Lung microvascular endothelial cell (primary cell): ENCODE data around the gene BET1L. TPM values are rescaled to one million over a fixed set of nuclear protein-coding genes. Genes with fewer than 3 reads are reported as not detected.
"Not testable (repeated sequence)": the region's sequence is repeated elsewhere in the genome, so short reads cannot be mapped to it uniquely, and the experiment has no call there.

Experiments
- DNase-seq, 2 donors: peaks; one replicate each; pipeline versions ENCODE4 v3.0.0 to v3.0.0-alpha.2; 2010; ENCODE audit warnings: low read depth in 2 of 2
- total RNA-seq: library from RNA; depleted of rRNA; stranded (reverse); fragments of >200 nt; gene quantifications from 2 replicates; pipeline ENCODE4 v1.2.1, GENCODE V29; 2014

The BET1L gene
- total RNA-seq, 1 donor from 2014 or later: 11.3 TPM

DNA sequence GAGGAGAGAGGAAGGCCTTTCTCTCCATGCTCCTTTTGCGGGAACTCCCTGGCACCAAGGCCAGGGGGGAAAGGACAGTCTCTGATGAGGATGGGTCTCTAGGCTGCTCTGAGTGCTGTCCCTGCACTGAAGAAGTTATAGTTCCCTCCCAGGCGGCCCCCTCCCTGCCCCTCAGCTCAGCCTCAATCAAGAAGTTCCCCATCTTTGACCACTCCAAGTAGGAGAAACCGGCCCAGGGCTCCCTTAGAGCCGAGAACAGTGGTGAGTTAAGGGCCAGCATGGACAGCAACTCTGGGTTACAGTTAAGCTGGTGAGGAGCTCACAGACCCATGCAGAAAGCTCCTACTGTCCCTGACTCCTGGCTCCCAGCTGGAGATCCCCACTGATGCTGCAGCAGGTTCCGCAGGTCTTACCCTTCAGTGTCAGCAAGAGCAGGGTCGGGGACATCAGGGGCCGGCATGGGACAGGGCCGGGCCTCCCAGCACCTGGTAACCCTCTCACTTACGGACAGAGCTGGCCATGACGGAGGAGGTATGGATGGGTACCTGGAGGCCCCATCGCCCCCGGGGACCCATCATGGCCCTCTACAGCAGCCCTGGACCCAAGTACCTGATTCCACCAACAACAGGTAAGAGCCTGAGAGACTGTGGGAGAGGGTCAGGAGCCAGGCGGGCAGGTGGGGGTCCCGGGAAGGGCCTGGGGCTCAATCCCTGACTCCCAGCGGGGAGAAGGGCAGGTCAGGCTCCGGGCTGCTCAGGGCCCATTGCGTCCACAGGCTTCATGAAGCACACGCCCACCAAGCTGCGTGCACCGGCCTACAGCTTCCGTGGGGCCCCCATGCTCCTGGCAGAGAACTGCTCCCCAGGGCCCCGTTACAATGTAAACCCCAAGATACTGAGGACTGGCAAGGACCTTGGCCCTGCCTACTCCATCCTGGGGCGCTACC, 10.1 kb downstream of the BET1L start:
- no peak for DNase-seq

DNA sequence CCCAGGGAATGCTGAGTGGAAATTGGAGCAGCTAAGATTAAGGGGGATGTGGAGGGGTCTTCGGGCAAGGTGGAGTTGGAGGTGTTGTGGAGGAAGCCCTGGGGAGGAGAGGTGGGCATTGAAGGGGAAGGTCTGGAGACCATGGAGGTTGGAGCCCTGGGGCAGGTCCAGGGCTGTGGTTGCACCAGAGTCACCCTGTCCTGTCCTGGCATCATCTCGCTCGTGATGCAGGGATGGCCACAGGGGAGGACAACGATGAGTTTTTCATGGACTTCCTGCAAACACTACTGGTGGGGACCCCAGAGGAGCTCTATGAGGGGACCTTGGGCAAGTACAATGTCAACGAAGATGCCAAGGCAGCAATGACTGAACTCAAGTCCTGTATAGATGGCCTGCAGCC, 13.7 kb downstream of the BET1L start:
- DNase-seq: not testable (repeated sequence)

DNA sequence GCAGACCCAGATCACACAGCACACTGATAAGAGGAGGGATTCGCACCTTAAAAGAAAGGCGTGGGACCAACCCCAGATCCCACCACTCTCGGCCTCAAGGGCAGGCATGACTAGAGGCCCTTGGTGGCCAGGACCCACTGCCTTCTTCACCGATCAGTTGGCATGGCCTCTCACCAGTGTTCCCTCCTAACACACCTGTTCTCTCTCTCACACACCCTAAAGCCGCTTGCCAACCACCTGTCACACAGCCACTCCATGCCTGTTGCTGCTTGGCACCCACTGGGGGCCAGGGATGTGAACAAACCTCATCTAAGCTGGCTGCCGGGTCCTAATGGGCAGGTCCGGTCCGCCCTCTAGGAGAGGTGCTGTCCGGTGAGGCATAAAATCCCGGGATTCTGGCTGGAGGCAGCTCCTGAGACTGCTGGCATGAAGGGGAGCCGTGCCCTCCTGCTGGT, 14.5 kb downstream of the BET1L start, which contains the start of gene SCGB1C1:
SCGB1C1 (plus strand) TSS at position 405 of the 455 bp plus-strand sequence; CDS start at position 427, 22 bp downstream.
- DNase-seq: not testable (repeated sequence)

DNA sequence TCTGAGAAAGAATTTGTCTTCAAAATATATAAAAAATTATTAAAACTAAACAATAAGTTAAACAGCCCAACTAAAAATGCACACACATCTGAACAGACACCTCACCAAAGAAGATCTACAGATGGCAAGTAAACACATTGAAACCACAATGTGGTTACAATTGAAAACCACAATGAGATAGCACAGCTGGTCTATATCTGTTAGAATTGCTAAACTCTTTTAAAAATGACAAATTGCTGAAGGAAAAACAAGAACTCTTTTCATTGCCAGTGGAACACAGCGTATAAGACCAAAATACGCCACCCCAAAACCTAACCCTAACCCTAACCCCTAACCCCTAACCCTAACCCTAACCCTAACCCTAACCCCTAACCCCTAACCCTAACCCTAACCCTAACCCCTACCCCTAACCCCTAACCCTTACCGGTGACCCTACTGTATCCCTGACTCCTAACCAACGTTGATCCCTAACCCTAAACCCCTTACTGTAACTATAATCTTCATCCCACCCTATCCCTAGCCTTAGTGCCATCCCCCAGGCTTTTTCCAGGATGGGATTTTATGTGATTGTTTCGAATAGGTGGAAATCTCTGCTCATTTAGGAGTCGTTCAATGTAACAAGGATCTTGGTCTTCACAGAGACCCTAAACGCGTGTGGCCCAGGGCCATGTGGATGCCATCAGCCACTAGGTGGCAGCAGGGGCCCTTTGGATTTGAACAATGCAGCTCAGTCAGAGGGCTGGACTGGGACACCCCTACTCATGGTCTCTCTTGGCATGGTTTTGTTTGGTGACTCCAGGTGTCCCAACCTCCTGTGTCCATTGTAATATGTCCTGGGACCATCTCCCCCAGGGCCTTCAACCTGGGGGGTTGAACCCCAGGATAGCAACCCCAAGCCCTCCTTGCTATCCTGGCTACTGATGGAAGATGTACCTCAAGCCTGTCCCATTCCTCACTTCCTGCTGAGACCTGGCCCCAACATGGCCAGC, 15.4 kb downstream of the BET1L start:
- DNase-seq: not testable (repeated sequence)

DNA sequence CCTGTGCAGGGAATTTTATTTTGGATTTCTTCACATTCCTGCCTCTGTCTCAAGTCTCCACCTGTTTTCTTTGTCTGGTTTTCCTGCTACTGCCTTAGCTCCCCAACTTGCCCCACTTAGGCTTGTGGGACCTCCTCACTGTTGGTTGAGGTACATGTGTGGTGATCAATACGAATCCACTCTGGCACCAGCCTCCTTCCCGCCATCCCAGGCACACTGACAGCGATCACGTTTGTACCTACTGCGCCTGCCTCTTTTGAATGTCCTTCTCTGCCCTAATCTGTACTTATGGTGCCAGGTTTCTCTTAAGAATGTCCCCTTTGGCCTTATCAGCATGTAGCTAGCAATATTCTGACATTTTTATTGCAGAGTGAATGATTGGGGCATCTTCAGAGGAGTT, 16.7 kb downstream of the BET1L start:
- not testable (repeated sequence) for DNase-seq

DNA sequence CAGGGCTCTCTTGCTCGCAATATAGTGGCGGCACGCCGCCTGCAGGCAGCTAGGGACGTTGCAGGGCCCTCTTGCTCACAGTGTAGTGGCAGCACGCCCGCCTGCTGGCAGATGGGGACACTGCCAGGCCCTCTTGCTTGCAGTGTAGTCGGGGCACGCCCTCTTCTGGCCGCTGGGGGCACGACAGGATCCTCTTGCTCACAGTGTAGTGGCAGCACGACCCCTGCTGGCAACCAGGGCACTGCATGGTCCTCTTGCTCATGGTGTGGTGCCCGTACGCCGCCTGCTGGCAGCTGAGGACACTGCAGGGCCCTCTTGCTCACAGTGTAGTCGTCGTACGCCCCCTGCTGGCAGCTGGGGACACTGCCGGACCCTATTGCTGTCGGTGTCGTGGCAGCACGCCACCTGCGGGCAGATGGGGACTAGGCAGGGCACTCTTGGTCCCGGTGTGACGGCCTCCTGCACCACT, 17.3 kb downstream of the BET1L start:
- DNase-seq: not testable (repeated sequence)

DNA sequence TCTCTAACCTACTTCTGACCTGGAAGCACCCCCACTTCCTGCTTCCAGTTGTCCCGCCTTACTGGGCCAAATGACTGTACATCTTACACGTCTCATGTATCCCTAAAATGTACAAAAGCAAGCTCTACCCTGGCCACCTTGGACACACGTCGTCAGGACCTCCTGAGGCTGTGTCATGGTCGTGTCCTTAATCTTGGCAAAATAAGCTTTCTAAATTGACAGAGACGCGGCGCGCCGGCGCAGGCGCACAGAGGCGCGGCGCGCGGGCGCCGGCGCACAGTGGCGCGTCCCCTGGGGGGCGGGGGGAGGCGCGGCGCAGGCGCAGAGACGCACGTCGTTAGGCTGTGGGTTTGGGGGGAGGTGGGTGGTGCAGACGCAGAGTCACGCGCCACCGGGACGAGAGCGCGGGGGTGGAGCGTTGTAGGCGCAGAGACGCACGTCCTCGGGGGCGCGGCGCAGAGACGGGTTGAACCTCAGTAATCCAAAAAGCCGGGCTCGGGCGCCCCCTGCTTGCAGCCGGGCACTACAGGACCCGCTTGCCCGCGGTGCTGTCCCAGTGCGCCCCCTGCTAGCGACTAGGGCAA, 17.9 kb downstream of the BET1L start:
- peak; percentile 75 to 90 for DNase-seq

DNA sequence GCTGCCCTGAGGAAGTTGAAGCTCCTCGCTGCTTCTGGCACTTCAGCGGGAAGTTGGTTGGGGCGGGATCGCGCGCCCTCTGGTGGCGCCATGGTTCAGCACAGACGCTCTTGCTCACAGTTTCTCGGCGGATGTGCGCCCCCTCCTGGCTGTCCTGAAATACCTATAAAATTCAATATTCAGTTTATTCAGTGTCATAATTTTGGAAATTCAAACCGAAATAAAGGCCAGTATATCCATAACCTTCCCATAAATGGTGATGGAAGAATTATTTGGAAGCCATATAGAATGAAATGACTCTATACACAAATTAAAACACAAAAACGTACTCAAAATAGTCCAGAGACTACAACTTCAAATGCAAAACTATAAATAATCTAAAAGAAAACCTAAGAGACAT, 27.0 kb downstream of the BET1L start:
- DNase-seq: not testable (repeated sequence)

Other genes starting within 250 kb of the BET1L start
- gene SCGB1C1, start 14.3 kb downstream of the BET1L start, total RNA-seq: not detected in 2 replicates
- 122 and 160 TPM in 2 replicates for gene RIC8A, start 309 bp upstream of the BET1L start, total RNA-seq
- gene SIRT3, start 28.9 kb upstream of the BET1L start, total RNA-seq: 6.0 and 6.8 TPM in 2 replicates
- 141 and 161 TPM in 2 replicates for gene PSMD13, start 29.6 kb upstream of the BET1L start, total RNA-seq
- not detected in 2 replicates for gene NLRP6, start 71.0 kb upstream of the BET1L start, total RNA-seq
- gene PGGHG, start 81.7 kb upstream of the BET1L start, total RNA-seq: 7.6 and 10.1 TPM in 2 replicates
- gene IFITM5, start 92.1 kb upstream of the BET1L start, total RNA-seq: not detected in 2 replicates
- 32.1 and 71.9 TPM in 2 replicates for gene IFITM2, start 100.4 kb upstream of the BET1L start, total RNA-seq
- gene IFITM1, start 106.6 kb upstream of the BET1L start, total RNA-seq: 0.20 and 0.87 TPM in 2 replicates
- gene IFITM3, start 113.5 kb upstream of the BET1L start, total RNA-seq: 37.3 and 51.6 TPM in 2 replicates
- gene B4GALNT4, start 162.1 kb upstream of the BET1L start, total RNA-seq: 0.20 and 0.65 TPM in 2 replicates
- gene PKP3, start 186.8 kb upstream of the BET1L start, total RNA-seq: 0.22 and 0.40 TPM in 2 replicates
- gene SIGIRR, start 207.6 kb upstream of the BET1L start, total RNA-seq: 32.9 and 35.7 TPM in 2 replicates
- 0.44 and 0.99 TPM in 2 replicates for gene ANO9, start 234.6 kb upstream of the BET1L start, total RNA-seq
- 21.8 and 31.7 TPM in 2 replicates for gene PTDSS2, start 242.9 kb upstream of the BET1L start, total RNA-seq